ENCODE measurements around the gene RPRD1B.

- no peak for TF ChIP-seq POLR2AphosphoS5 (IDR thresholded peaks at IDR 0.05; ENCODE audit: low read depth, low read length)
- TF ChIP-seq POLR2A (IDR thresholded peaks at IDR 0.05; ENCODE audit: low read depth, low read length): no peak
These were observed 47.3 kb upstream of the RPRD1B start for GRCh38 chr20:37986044-37986858.
